GM12878 (cell line): Measurements from ENCODE around the gene WBP1L. TPM values are rescaled to one million over a fixed set of nuclear protein-coding genes. Genes with fewer than 3 reads are reported as not detected.

Source experiments
- ATAC-seq: fragments of 200-7000 bp; cut with Tn5 transposase; 3 replicates; pipeline ENCODE4 v1.9.1; 2020; ENCODE audit warnings: mild to moderate bottlenecking, moderate library complexity
- BruUV-seq: library from RNA; stranded (reverse); fragments of 400-500 nt; replicated peaks from 2 replicates; lab custom pipeline; 2021; lab: Mats Ljungman, UMichigan
- CTCF ChIA-PET: fragments of 300-600 bp; sonication (Branson Sonifier 250); formaldehyde crosslinking; extraction: SDS; loops from one replicate; lab custom pipeline; 2021; ENCODE audit warnings: inconsistent platforms; lab: Yijun Ruan, JAX
- POLR2A ChIA-PET: fragments of 350-600 bp; formaldehyde crosslinking; extraction: SDS; loops from one replicate; lab custom pipeline; 2021; ENCODE audit warnings: inconsistent platforms; lab: Charles Lee
- RAD21 ChIA-PET: fragments of 300-600 bp; sonication (Branson Sonifier 250); formaldehyde crosslinking; loops from one replicate; lab custom pipeline; 2023; ENCODE audit warnings: antibody characterized with exemption; ENCODE audit not compliant: unreplicated experiment; lab: Charles Lee
- SMC1A ChIA-PET: fragments of 300-600 bp; sonication (Branson Sonifier 250); formaldehyde crosslinking; loops from one replicate; lab custom pipeline; 2023; ENCODE audit not compliant: unreplicated experiment, uncharacterized antibody; lab: Charles Lee
- DNase-seq: peaks from one replicate; pipeline ENCODE4 v3.0.0-alpha.2; 2011; ENCODE audit warnings: low read depth, low spot score
- FAIRE-seq: peaks from 3 replicates; lab custom pipeline; 2011; peaks lifted over from hg19 to GRCh38; lab: Jason Lieb, UNC
- H2AFZ ChIP-seq: 2 replicates; pipeline ENCODE4 v1.6.0; 2011; ENCODE audit warnings: low read depth, low read length, control low read depth; ENCODE audit not compliant: control insufficient read depth
- H3K27ac ChIP-seq: 2 replicates; pipeline ENCODE4 v1.5.1; 2011; ENCODE audit warnings: control low read depth; ENCODE audit not compliant: control insufficient read depth, insufficient read depth
- H3K27me3 ChIP-seq, 2 experiments: replicated peaks in 1 of 2; 2 replicates each; pipeline versions ENCODE4 v1.6.0 to v1.6.1; 2011; ENCODE audit warnings: low read length in 1 of 2; ENCODE audit not compliant: control insufficient read depth in 2 of 2, insufficient read depth in 2 of 2
- H3K36me3 ChIP-seq, 2 experiments: 2 replicates each; pipeline ENCODE4 v1.5.1; 2011; ENCODE audit warnings: low read length in 1 of 2; ENCODE audit not compliant: control insufficient read depth in 2 of 2, insufficient read depth in 2 of 2
- H3K4me1 ChIP-seq: 2 replicates; pipeline ENCODE4 v1.6.1; 2011; ENCODE audit warnings: mild to moderate bottlenecking, low read length, moderate library complexity, mixed read lengths; ENCODE audit not compliant: control insufficient read depth, insufficient read depth
- H3K4me2 ChIP-seq: 2 replicates; pipeline ENCODE4 v1.6.0; 2011; ENCODE audit warnings: control low read depth; ENCODE audit not compliant: control insufficient read depth, insufficient read depth
- H3K4me3 ChIP-seq: fragments of 200-600 bp; sonication (generic); 2 replicates; pipeline ENCODE4 v1.5.1; 2016
- H3K79me2 ChIP-seq: 2 replicates; pipeline ENCODE4 v1.6.0; 2011; ENCODE audit warnings: low read length; ENCODE audit not compliant: control insufficient read depth, insufficient read depth
- H3K9ac ChIP-seq: 2 replicates; pipeline ENCODE4 v1.8.0; 2011; ENCODE audit warnings: low read length, control low read depth, mixed read lengths; ENCODE audit not compliant: control insufficient read depth, insufficient read depth
- H3K9me3 ChIP-seq: replicated peaks from 3 replicates; pipeline ENCODE4 v1.5.1; 2011; ENCODE audit warnings: mild to moderate bottlenecking, low read length; ENCODE audit not compliant: control insufficient read depth, insufficient read depth
- H4K20me1 ChIP-seq: 2 replicates; pipeline ENCODE4 v1.6.0; 2011; ENCODE audit not compliant: control insufficient read depth, insufficient read depth
- BHLHE40 ChIP-seq, 2 experiments: fragments of 450-650 bp in 1 of 2; IDR thresholded peaks; 2 replicates each; pipeline ENCODE4 v1.6.1; 2011 to 2017; ENCODE audit warnings: low read depth in 2 of 2, borderline replicate concordance in 1 of 2, improper control_type of control experiment in 1 of 2, low read length in 1 of 2, mild to moderate bottlenecking in 1 of 2
- EED ChIP-seq: sonication (generic); IDR thresholded peaks from 2 replicates; pipeline ENCODE4 v1.6.1; 2016; ENCODE audit warnings: antibody characterized with exemption, low read depth
- IKZF1 ChIP-seq: fragments of 450-650 bp; conservative IDR thresholded peaks from 2 replicates; pipeline ENCODE4 v1.6.1; 2017; ENCODE audit warnings: antibody characterized with exemption, mild to moderate bottlenecking
- MEF2B ChIP-seq: fragments of 450-650 bp; IDR thresholded peaks from 2 replicates; pipeline ENCODE4 v1.6.1; 2018; ENCODE audit warnings: mild to moderate bottlenecking, moderate library complexity; ENCODE audit not compliant: partially characterized antibody, poor library complexity, severe bottlenecking
- NFIC ChIP-seq: IDR thresholded peaks from 2 replicates; pipeline ENCODE4 v1.6.1; 2012; ENCODE audit warnings: low read depth, mild to moderate bottlenecking, inconsistent platforms, low read length, moderate library complexity
- POLR2AphosphoS5 ChIP-seq: IDR thresholded peaks from 2 replicates; pipeline ENCODE4 v1.6.1; 2011; ENCODE audit warnings: mild to moderate bottlenecking, low read length, inconsistent platforms
- SIN3A ChIP-seq: IDR thresholded peaks from 2 replicates; pipeline ENCODE4 v1.6.1; 2012; ENCODE audit warnings: low read depth, low read length, improper control_type of control experiment
- SUPT20H ChIP-seq: IDR thresholded peaks from 2 replicates; pipeline ENCODE4 v1.6.1; 2011; ENCODE audit warnings: low read depth, mild to moderate bottlenecking, low read length, moderate library complexity, borderline replicate concordance; ENCODE audit not compliant: control insufficient read depth
- TCF3 ChIP-seq: IDR thresholded peaks from 2 replicates; pipeline ENCODE4 v1.6.1; 2012; ENCODE audit warnings: low read depth, mild to moderate bottlenecking, low read length, borderline replicate concordance; ENCODE audit not compliant: insufficient read depth
- WRNIP1 ChIP-seq: IDR thresholded peaks from 2 replicates; pipeline ENCODE4 v1.6.1; 2011; ENCODE audit warnings: low read depth, low read length, improper control_type of control experiment, borderline replicate concordance
- WGBS: methylation state at CpG from one replicate; pipeline ENCODE4 v1.1.6; 2016; ENCODE audit warnings: low lambda C conversion rate; ENCODE audit not compliant: insufficient replicate concordance, insufficient coverage; ENCODE audit errors: missing lambda C conversion rate; 5-methylcytosine and 5-hydroxymethylcytosine counted together
- in situ Hi-C: fragments of 300-500 bp; cut with MboI; formaldehyde crosslinking; loops from 9 replicates; pipeline ENCODE4 v1.14.3; 2018; ENCODE audit warnings: mixed read lengths
- intact Hi-C: fragments of 100-400 bp; cut with micrococcal nuclease; formaldehyde crosslinking; loops from one replicate; pipeline ENCODE4 v1.14.2; 2022; ENCODE audit not compliant: unreplicated experiment
- polyA plus RNA-seq, 11 experiments: library from polyadenylated mRNA; depleted of rRNA in 4 of 11; unstranded in 6 of 11; stranded (reverse) in 5 of 11; fragments of >200 nt; fragmentation: Nextera tagmentation in 4 of 11; fragmentation: Illumina TruSeq in 1 of 11; extraction: Ambion mirVana in 4 of 11; extraction: Trizol in 1 of 11; gene quantifications; 1 replicate in 1 of 11; 2 replicates in 10 of 11; pipeline versions ENCODE4 v1.2.1 to v1.2.3, GENCODE V29; 2011 to 2016; ENCODE audit warnings: inconsistent platforms in 2 of 11, missing spikeins in 2 of 11, low read depth in 1 of 11
- total RNA-seq, 4 experiments: library from RNA; depleted of rRNA in 3 of 4; stranded (reverse); fragments of >200 nt in 3 of 4; fragmentation: Illumina TruSeq in 1 of 4; extraction: Trizol in 1 of 4; gene quantifications; 2 replicates each; pipeline versions ENCODE4 v1.2.1 to v1.2.3, GENCODE V29; 2013 to 2021

Gene WBP1L
- total and polyA plus RNA-seq, 10 of the 15 experiments (the other 5 are each of a cell fraction or from before 2014, with no cell fraction given) = 3.7 to 18.8 (median 12.3) TPM

- TF ChIP-seq BHLHE40 (IDR thresholded peaks at IDR 0.05; ENCODE audit: borderline replicate concordance in 1 of 2, low read depth in 2 of 2, low read length in 1 of 2) = peak; percentile 7 to 28; a peak in 1 of 4 replicates
- TF ChIP-seq IKZF1 = peak; percentile 67
- TF ChIP-seq POLR2AphosphoS5 = no peak
- peak; percentile 46 for TF ChIP-seq MEF2B
These were observed 14.4 kb upstream of the WBP1L start (continued) for GRCh38 chr10:102729029-102730026.

GRCh38 chr10:102731222-102731800 is 12.4 kb upstream of the WBP1L start:
- SMC1A ChIA-PET = interaction anchor here (0.7 to 2.9 kb wide), 4 partner anchors 11 to 170 kb away, joined by 3 to 11 read pairs (median 7); no protein-coding TSS in a partner anchor
- DNase-seq (no peak), FAIRE-seq (no peak), ATAC-seq (no peak)
- CTCF ChIA-PET = interaction anchor here (0.6 to 1.1 kb wide), 4 partner anchors 36 to 166 kb away, joined by 3 read pairs; no protein-coding TSS in a partner anchor
- Histone ChIP-seq H2AFZ (no peak overlapping the region), H3K27ac (no peak overlapping the region), H3K79me2 (no peaks in the 10 kb centered on the region), H4K20me1 (no peaks in the 10 kb centered on the region), H3K9me3 (no peaks in the 10 kb centered on the region), H3K9ac (no peak overlapping the region), H3K4me1 (no peaks in the 10 kb centered on the region)
- in situ Hi-C loops = no loop called here
- intact Hi-C loops = no loop called here
- BruUV-seq = no TSS peak
- 89% methylated on average over 4 of the region's 5 CpGs for WGBS
- POLR2A ChIA-PET = no interaction called here
- RAD21 ChIA-PET = interaction anchor here (0.7 kb wide), 2 partner anchors 167 to 412 kb away, joined by 4 to 6 read pairs; no protein-coding TSS in a partner anchor
- TF ChIP-seq SIN3A = no peak
- TF ChIP-seq NFIC = no peak
- no peak for TF ChIP-seq EED
- TF ChIP-seq TCF3 = no peak
- no peak for TF ChIP-seq SUPT20H
- TF ChIP-seq WRNIP1 = no peak
- TF ChIP-seq, all 136 proteins: peak for 0
- Histone ChIP-seq H3K4me3 (no peak overlapping the region), H3K4me2 (no peak overlapping the region), H3K27me3 (no peaks in the 10 kb centered on the region), H3K36me3 (peaks cover 13 to 20% of the 10 kb centered on the region in 2 experiments; a peak in 3 of 4 replicates)
